Upper lobe of left lung (tissue), 4 donors: ENCODE results near the gene ZNF688.
"Not testable (repeated sequence)": the region's sequence is repeated elsewhere in the genome, so short reads cannot be mapped to it uniquely, and the experiment has no call there.

Experiments
- CTCF ChIP-seq, 6 experiments: fragments of 450-650 bp in 4 of 6; fragments of 200-600 bp in 2 of 6; sonication (generic) in 2 of 6; IDR thresholded peaks; one replicate each; pipeline ENCODE4 v1.5.1; 2016 to 2019; ENCODE audit warnings: antibody characterized with exemption in 6 of 6
- EP300 ChIP-seq, 4 donors: sonication (generic); formaldehyde crosslinking; IDR thresholded peaks; one replicate each; pipeline ENCODE4 v1.5.1; 2017; ENCODE audit warnings: antibody characterized with exemption in 4 of 4, control low read depth in 2 of 4
- POLR2A ChIP-seq, 4 donors: fragments of 450-650 bp; IDR thresholded peaks; one replicate each; pipeline ENCODE4 v1.5.1; 2016 to 2017; ENCODE audit warnings: antibody characterized with exemption in 4 of 4, mild to moderate bottlenecking in 2 of 4
- POLR2AphosphoS5 ChIP-seq, 2 donors: sonication (generic); formaldehyde crosslinking; IDR thresholded peaks; one replicate each; pipeline ENCODE4 v1.5.1; 2017; ENCODE audit warnings: antibody characterized with exemption in 2 of 2

- TF ChIP-seq CTCF, POLR2A, POLR2AphosphoS5, EP300 (IDR thresholded peaks at IDR 0.05): not testable (repeated sequence)
These were observed 19.4 kb upstream of the ZNF688 start for GRCh38 chr16:30590869-30591268.
